COLO829 (cell line): ENCODE measurements around the gene TBC1D2.

Experiments used
- DNase-seq: peaks from one replicate; pipeline ENCODE4 v3.0.0; 2012; ENCODE audit warnings: low spot score

Gene TBC1D2

GRCh38 chr9:98218562-98219363, 36.7 kb downstream of the TBC1D2 start:
- DNase-seq: no peak

- no peak for DNase-seq
Observed at GRCh38 chr9:98217255-98217654, 38.2 kb downstream of the TBC1D2 start.

- DNase-seq: no peak
Observed at GRCh38 chr9:98216391-98216790, 39.1 kb downstream of the TBC1D2 start.

- peak; percentile 77 for DNase-seq
Observed at GRCh38 chr9:98215821-98216220, 39.6 kb downstream of the TBC1D2 start.

GRCh38 chr9:98215271-98215670, 40.2 kb downstream of the TBC1D2 start:
- DNase-seq: no peak

- no peak for DNase-seq
Observed at GRCh38 chr9:98214811-98215210, 40.6 kb downstream of the TBC1D2 start.

GRCh38 chr9:98211260-98211659, 44.2 kb downstream of the TBC1D2 start:
- no peak for DNase-seq

GRCh38 chr9:98210435-98210834, 45.0 kb downstream of the TBC1D2 start:
- DNase-seq: no peak

- no peak for DNase-seq
Observed at GRCh38 chr9:98209530-98209929, 45.9 kb downstream of the TBC1D2 start.

- no peak for DNase-seq
Observed at GRCh38 chr9:98208635-98209034, 46.8 kb downstream of the TBC1D2 start.

GRCh38 chr9:98207606-98208005, 47.8 kb downstream of the TBC1D2 start:
- no peak for DNase-seq

- no peak for DNase-seq
Observed at GRCh38 chr9:98206754-98207153, 48.7 kb downstream of the TBC1D2 start.

- DNase-seq: no peak
Observed at GRCh38 chr9:98204692-98205091, 50.8 kb downstream of the TBC1D2 start.

GRCh38 chr9:98203153-98203552, 52.3 kb downstream of the TBC1D2 start:
- DNase-seq: no peak

- DNase-seq: no peak
Observed at GRCh38 chr9:98202252-98202651, 53.2 kb downstream of the TBC1D2 start.

GRCh38 chr9:98201749-98202148, 53.7 kb downstream of the TBC1D2 start:
- no peak for DNase-seq

GRCh38 chr9:98201102-98201501, 54.3 kb downstream of the TBC1D2 start:
- no peak for DNase-seq

GRCh38 chr9:98199388-98200033, 55.9 kb downstream of the TBC1D2 start:
- DNase-seq: no peak

- DNase-seq: no peak
Observed at GRCh38 chr9:98195671-98196070, 59.8 kb downstream of the TBC1D2 start.

- DNase-seq: no peak
Observed at GRCh38 chr9:98193336-98193944, 62.0 kb downstream of the TBC1D2 start.

GRCh38 chr9:98192503-98193335, 62.7 kb downstream of the TBC1D2 start, which contains the start of gene CORO2A:
CORO2A (minus strand) TSS chr9:98192637; CDS start chr9:98157660, 34,977 bp downstream.
- DNase-seq: peak; percentile 60
